Left ventricle myocardium inferior (tissue), 1 donor: Measurements from ENCODE around the gene TBX6. TPM values are rescaled to one million over a fixed set of nuclear protein-coding genes. Genes with fewer than 3 reads are reported as not detected.

ENCODE experiments used
- DNase-seq: peaks from one replicate; pipeline ENCODE4 v3.0.0-alpha.2; 2020
- H3K27ac ChIP-seq: fragments of 200-600 bp; replicated peaks from 2 replicates; pipeline ENCODE4 v1.8.0; 2021
- H3K27me3 ChIP-seq: fragments of 200-600 bp; 2 replicates; pipeline ENCODE4 v1.8.0; 2021; ENCODE audit warnings: low read depth
- H3K36me3 ChIP-seq: fragments of 200-600 bp; 2 replicates; pipeline ENCODE4 v1.8.0; 2021
- H3K4me1 ChIP-seq: fragments of 200-600 bp; 2 replicates; pipeline ENCODE4 v1.8.0; 2021
- H3K4me3 ChIP-seq: fragments of 200-600 bp; 2 replicates; pipeline ENCODE4 v1.8.0; 2021; ENCODE audit warnings: mild to moderate bottlenecking, moderate library complexity
- H3K9me3 ChIP-seq: fragments of 200-600 bp; replicated peaks from 2 replicates; pipeline ENCODE4 v1.8.0; 2021
- intact Hi-C: fragments of 100-400 bp; cut with micrococcal nuclease; formaldehyde crosslinking; loops from one replicate; pipeline ENCODE4 v1.11.0; 2022
- total RNA-seq: library from RNA; stranded (reverse); fragmentation: NEBNext Ultra II Directional; extraction: Animal tissue kit (Norgen Biotek cat#: 25700); gene quantifications from one replicate; pipeline ENCODE4 v1.2.1, GENCODE V29; 2021
- TF ChIP-seq, protein P1 (sequence below): fragments of 200-600 bp; IDR thresholded peaks from 2 replicates; pipeline ENCODE4 v1.8.0; 2021; ENCODE audit warnings: antibody characterized with exemption, mild to moderate bottlenecking, borderline replicate concordance
- donor health status: DM: no; HTN: yes; CAD: no; lungs with severe emphysema.

The TBX6 gene
- total RNA-seq, 1 donor from 2014 or later, result 1.0 TPM

DNA sequence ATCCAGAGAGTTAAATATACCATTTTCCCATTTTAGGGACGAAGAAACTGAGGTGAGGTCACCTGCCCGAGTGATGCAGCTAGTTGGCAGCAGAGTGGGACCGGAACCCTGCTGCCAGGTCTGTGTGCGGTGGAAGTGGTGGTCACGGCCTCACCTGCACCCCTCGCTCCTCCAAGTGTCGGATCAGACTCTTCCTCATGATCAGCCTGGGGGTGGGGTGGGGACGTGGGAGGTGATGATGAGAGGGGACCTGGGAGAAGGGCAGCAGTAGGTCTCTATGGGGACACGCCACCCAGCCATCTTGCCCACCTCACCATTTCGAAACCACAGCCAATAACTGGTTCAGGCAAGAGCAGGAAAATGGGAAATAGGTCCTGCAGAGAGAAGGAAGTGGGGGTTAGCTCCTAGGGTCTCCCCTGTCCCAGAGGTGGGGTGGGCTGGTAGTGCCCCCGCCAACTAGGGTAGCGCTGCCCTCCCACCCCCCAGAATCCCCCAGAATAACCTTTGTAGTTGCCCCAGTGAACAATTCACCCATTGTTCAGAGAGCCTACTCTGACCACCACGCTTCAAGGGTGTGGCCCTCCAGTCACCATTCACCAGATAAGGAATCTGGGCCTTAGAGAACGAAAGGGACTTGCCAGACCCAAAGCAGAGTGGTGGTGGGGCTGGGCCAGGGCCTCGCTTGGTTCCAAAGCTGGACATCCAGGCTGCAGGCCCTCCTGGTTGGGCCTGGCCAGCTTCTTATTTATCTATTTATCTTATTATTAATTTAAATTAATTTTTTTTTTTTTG, 16.5 kb upstream of the TBX6 start:
- Histone ChIP-seq H3K4me1 (peaks cover 4% of the 10 kb centered on the region), H3K4me3 (no peak overlapping the region), H3K36me3 (peaks cover 83% of the 10 kb centered on the region), H3K27me3 (no peaks in the 10 kb centered on the region), H3K27ac (no peak overlapping the region), H3K9me3 (no peaks in the 10 kb centered on the region)
- intact Hi-C loops, result no loop called here
- DNase-seq, result no peak
- TF ChIP-seq, protein P1, sequence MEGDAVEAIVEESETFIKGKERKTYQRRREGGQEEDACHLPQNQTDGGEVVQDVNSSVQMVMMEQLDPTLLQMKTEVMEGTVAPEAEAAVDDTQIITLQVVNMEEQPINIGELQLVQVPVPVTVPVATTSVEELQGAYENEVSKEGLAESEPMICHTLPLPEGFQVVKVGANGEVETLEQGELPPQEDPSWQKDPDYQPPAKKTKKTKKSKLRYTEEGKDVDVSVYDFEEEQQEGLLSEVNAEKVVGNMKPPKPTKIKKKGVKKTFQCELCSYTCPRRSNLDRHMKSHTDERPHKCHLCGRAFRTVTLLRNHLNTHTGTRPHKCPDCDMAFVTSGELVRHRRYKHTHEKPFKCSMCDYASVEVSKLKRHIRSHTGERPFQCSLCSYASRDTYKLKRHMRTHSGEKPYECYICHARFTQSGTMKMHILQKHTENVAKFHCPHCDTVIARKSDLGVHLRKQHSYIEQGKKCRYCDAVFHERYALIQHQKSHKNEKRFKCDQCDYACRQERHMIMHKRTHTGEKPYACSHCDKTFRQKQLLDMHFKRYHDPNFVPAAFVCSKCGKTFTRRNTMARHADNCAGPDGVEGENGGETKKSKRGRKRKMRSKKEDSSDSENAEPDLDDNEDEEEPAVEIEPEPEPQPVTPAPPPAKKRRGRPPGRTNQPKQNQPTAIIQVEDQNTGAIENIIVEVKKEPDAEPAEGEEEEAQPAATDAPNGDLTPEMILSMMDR, result no peak

DNA sequence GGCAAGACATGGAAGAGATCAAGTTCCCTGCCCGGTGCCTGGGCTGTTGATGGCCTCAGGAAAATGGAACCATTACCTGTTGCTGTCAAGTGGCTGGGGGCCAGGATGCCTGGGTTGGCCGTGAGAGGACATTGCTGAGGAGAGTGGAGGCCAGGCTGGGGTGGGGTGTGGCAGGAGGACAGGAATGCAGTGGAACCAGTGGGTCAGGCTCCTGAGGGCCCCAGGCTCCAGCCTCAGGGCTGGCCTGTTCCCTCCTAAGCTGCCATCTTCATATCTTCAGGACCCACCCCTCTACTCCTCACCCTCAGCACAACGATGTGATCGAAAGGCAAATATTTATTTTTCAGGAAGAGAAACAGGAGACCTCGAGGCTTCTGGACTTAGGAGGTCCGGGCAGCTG, 12.8 kb upstream of the TBX6 start:
- no peak for DNase-seq
- Histone ChIP-seq H3K27ac (no peak overlapping the region), H3K4me3 (no peak overlapping the region), H3K9me3 (no peaks in the 10 kb centered on the region), H3K4me1 (no peaks in the 10 kb centered on the region), H3K36me3 (peaks cover 52% of the 10 kb centered on the region), H3K27me3 (no peaks in the 10 kb centered on the region)
- TF ChIP-seq, protein P1, result no peak
- intact Hi-C loops, result no loop called here

DNA sequence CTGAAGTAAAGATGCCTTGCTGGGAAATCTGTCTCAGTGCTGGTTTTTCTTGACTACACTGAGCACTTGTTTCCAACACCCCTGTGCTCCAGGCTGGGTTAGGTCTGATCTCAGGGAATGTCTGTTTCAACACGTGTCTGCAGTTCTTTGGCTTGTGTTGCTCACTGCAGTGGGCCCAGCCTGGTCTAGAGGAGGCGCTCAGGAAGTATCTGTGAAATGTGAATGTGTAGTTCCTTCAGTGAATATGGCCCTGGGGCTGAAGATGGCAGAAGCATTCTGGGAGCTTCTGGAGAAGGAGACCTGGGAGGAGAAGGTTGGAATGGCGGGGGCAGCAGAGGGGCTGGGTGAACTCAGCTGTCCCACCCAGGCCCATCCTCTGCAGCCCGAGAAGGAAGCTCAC, 12.4 kb upstream of the TBX6 start:
- Histone ChIP-seq H3K4me3 (no peak overlapping the region), H3K27ac (no peak overlapping the region), H3K9me3 (no peaks in the 10 kb centered on the region), H3K36me3 (peaks cover 48% of the 10 kb centered on the region), H3K27me3 (no peaks in the 10 kb centered on the region), H3K4me1 (no peaks in the 10 kb centered on the region)
- intact Hi-C loops, result no loop called here
- TF ChIP-seq, protein P1, result no peak
- DNase-seq, result no peak

DNA sequence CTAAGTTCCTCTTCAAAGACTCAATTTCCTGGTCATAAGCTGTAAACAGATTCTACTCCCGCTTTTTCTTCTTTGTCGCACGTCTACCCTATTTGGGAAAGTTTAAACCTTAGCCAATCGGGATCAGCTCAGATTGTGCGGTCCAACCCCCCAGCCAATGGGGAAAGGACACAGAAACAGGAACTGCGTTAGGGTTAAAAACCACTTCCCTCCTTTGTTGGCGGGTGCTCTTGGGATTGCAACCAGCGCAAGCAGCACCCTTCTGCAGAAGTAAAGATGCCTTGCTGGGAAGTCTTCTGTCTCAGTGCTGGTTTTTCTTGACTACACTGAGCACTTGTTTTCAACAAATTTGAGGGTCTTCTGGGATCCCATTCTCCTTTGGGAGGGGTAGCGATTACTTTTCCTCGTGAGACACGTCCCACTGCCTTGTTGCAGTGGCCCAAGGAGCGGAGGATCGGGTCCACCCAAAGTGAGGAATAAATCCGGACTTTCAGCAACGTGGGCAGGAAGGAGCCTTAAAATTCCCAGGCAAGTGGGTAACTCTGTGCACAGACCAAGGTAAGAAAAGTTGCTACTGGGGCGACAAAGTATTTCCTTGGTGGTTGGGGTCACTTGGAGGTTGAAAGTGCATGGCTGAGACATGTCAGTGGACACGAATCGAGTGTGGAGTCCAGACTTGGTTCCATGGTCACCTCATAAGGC, 5.3 kb upstream of the TBX6 start:
- TF ChIP-seq, protein P1, result no peak
- H3K27me3 ChIP-seq, result no peaks in the 10 kb centered on the region
- H3K4me1 ChIP-seq, result peaks cover 43% of the 10 kb centered on the region
- peaks cover 17% of the 10 kb centered on the region for H3K36me3 ChIP-seq
- peak overlapping the region; percentile 88 for H3K4me3 ChIP-seq
- peak overlapping the region; percentile 92 for H3K27ac ChIP-seq
- DNase-seq, result no peak
- peaks cover 20% of the 10 kb centered on the region for H3K9me3 ChIP-seq
- intact Hi-C loops, result no loop called here

DNA sequence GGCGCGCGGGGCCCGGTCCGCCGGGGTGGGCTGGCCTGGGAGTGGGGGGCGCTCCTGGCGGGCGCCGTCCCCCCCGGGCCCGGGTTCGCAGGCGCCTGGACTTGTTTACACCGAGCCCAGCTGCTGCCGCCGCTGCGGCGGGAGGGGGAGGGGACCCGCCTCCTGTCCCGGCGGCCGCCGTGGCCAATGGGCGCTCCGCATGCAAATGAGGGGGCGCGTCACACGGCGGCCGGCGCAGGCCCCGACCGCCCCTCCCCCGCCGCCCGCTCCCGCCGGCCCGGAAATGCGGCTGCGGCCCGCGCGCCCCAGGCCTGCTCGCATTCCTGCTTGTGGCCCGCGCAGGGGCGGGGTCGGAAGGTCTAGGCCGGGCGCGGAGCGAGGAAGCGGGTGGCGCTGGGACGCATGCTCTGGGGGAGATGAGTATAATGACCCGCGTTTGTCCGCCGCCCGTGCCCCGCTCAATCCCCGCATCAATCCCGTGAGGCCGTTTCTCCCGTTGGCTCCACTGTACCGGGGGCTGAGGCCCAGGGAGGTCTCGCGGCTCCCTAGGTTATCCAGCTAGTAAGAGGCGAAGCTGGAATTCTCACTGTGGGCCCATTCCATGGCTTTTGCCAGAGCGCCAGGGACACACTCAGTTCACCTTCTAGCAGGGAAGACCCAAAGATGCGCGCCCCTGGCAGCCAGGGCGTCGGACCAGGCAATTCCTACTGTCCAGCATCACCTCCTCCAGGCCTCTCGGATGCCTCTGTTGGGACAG, 4.6 kb upstream of the TBX6 start, which contains the start of gene YPEL3:
YPEL3 (minus strand) TSS at position 109 of the 757 bp plus-strand sequence. CDS start 731 bp downstream, outside the sequence.
- peak within 1 kb of the TSS; percentile 88 for H3K4me3 ChIP-seq

More for the DNA sequence above, 4.6 kb upstream of the TBX6 start, which contains the start of gene YPEL3:
- TF ChIP-seq, protein P1, result no peak
- peaks cover 47% of the 10 kb centered on the region for H3K4me1 ChIP-seq
- H3K27me3 ChIP-seq, result no peaks in the 10 kb centered on the region
- peaks cover 20% of the 10 kb centered on the region for H3K9me3 ChIP-seq
- peak; percentile 95 for DNase-seq
- peaks cover 17% of the 10 kb centered on the region for H3K36me3 ChIP-seq
- intact Hi-C loops, result no loop called here
- H3K27ac ChIP-seq, result peak within 1 kb of the TSS; percentile 92
